C4-2B (cell line): Measurements from ENCODE around the gene BTG2.
A peak's percentile ranks its signal among the peaks of the same experiment; 100 is the strongest.

ENCODE experiments used
- H3K27ac ChIP-seq: fragments of 450-650 bp; 2 replicates; pipeline ENCODE4 v1.5.1; 2017
- CTCF ChIP-seq: fragments of 450-650 bp; conservative IDR thresholded peaks from 2 replicates; pipeline ENCODE4 v1.5.1; 2017; ENCODE audit warnings: mild to moderate bottlenecking
- ZFX ChIP-seq: fragments of 450-650 bp; IDR thresholded peaks from 2 replicates; pipeline ENCODE4 v1.6.1; 2017

Gene BTG2

GRCh38 chr1:203273206-203273868 is 32.0 kb upstream of the BTG2 start:
- TF ChIP-seq CTCF (peak; percentile 99), ZFX (no peak)
- H3K27ac ChIP-seq = no peak overlapping the region

DNA sequence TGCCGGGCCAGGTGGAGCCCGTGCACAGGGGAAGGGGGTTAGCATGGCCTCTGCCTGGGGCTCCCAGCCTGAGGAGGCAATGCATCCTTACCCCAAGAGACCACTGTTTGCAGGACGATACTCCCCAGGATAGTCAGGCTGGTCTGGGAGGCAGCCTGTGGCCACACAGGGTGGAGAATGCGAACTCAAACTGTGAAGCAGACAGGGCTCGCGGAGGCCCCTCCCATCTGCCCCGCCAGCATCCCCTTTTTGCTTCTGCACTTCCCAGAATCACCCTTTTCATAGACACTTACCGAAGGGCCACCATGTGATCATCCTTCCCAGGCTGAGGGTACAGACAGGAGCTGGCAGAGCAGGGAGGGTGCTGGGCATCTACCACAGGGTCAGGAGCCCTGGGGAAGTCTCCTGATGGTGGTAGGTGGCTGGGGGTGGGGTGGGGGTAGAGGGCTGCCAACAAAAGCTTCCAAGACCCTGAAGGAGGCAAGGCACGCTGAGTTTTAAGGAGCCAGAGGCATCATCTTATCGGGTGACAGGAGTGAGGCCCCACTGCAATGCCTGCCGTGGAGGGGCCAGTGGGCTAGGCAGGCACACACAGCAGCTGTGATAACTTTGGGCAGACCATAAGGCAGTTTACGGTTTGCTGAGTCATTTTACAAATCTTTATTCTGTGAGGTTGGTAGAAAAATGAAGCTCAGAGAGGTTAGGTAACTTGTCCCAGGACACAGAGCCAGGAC is 31.3 kb upstream of the BTG2 start:
- no peak overlapping the region for H3K27ac ChIP-seq
- TF ChIP-seq CTCF (no peak), ZFX (no peak)

DNA sequence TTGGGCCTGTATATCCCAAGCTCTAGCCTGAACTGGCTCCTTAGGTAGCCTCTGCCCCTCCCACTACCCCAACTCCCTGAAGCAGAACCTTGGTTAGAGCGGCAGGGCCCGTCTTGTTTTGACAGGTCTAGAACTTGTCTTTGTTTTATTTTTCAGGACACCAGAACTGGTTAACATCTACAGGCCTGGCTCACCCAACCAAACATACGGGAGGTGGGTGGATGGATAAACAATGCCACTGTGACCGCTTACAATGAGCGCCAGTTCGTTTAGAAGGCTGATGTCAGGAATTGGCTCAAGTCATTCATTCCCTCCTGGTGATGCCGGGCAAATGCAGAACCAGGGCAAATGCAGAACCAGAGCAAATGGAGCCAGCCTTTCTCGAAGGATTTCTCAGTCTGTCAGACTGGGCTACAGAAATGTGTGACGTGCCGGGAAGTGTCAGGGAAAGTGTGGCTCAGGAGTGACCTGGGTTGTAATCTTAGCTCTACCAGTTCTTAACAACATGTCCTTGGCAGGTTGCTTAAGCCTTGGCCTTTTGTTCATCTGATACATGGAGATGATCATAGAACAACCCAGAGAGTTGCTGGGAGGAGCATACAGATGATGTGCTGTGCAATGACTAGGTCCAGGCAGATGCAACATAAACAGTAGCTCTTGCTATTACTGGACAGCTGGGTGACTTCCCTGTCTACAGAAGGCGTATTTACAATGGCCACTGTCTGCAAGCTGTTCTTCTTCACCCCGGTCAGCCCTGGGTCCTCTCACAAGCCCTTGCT is 30.5 kb upstream of the BTG2 start:
- H3K27ac ChIP-seq = no peak overlapping the region
- TF ChIP-seq CTCF (no peak), ZFX (no peak)

DNA sequence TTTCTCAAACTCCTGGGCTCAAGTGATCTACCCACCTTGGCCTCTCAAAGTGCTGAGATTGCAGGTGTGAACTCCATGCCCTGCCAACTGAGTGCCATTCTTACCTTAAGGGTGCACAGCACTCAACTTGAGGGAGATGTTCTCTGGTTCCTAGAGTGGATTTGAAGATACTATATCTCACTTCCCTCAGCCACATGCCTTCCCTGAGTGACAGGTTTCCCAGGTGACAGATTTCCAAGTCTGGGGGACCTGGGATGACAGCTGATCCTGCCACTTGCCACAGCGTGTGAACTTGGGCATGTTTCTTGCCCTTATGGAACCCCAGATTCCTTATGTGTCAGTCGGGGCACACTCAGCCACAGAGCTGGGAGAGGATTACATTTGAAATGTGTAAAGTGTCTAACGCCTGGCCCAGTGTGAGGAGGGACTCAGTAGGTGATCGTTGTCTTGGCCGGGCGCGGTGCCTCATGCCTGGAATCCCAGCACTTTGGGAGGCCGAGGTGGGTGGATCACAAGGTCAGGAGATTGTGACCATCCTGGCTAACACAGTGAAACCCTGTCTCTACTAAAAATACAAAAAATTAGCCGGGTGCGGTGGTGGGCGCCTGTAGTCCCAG is 29.6 kb upstream of the BTG2 start:
- no peak for TF ChIP-seq ZFX
- no peak for TF ChIP-seq CTCF
- no peak overlapping the region for H3K27ac ChIP-seq

DNA sequence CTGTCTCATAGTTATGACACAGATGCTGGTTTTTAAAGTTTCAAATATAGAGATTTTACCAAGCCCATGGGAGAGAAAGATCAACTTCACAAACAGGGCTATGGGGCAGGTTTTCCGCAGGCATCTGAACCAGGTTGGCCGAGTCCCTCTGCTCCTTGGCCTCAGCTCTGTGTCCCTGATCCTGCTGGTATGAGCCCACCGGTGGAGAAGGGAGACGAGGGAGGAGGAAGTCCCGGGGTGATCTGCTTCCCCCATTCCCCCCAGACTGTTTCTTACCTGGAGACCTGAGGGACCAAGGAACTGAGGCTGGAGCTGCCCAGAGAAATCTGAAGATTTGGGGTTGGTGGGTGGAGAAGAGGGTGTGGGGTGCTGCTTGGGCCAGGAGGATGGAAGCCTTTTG is 28.9 kb upstream of the BTG2 start:
- no peak for TF ChIP-seq CTCF
- TF ChIP-seq ZFX = no peak
- H3K27ac ChIP-seq = no peak overlapping the region

DNA sequence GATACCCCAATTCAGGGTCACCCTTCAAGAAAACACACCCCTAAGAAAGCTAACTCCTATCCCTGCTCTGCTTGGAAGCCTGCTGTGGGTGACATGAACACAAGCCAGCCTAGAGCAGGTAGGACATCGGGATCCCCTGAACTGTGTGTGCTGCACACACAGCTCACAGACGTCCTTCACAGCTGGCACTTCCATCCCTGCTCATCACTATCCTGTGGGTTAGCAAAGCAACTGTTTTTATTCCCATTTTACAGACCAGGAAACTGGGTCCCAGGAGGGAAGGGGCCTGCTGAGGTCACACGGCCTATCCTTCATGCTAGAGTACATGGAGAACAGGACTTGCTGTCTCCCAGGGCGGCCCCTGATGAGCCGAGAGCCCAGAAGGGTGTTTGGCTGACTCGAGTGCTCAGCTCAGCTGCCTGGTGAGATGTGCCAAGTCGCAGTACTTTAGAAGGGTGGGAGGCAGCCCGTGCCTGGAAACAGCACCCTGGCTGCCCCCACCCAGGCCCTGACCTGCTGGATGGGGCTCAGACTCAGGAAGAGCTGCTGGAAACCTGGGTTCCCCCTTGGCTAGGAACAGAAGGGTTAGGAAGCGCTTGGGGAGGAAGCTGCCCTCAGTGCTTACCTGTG is 28.3 kb upstream of the BTG2 start:
- TF ChIP-seq ZFX (no peak), CTCF (no peak)
- H3K27ac ChIP-seq = no peak overlapping the region
